Spleen (tissue), 7 donors: Measurements from ENCODE around the gene HSP90AB1.
A peak's percentile ranks its signal among the peaks of the same experiment; 100 is the strongest.

Experiments used
- CTCF ChIP-seq, 11 experiments: fragments of 200-600 bp in 7 of 11; fragments of 450-650 bp in 4 of 11; sonication (generic) in 4 of 11; IDR thresholded peaks in 8 of 11; conservative IDR thresholded peaks in 3 of 11; 1 replicate in 7 of 11; 2 replicates in 4 of 11; pipeline versions ENCODE4 v1.4.0 to v1.8.0; 2016 to 2021; ENCODE audit warnings: antibody characterized with exemption in 11 of 11, inconsistent platforms in 4 of 11, mild to moderate bottlenecking in 1 of 11
- POLR2A ChIP-seq, 3 donors: fragments of 450-650 bp; IDR thresholded peaks; one replicate each; pipeline ENCODE4 v1.5.1; 2017; ENCODE audit warnings: antibody characterized with exemption in 3 of 3, mild to moderate bottlenecking in 1 of 3
- donor health status: DM: no; HTN: no; CAD: no; lungs with moderate emphysema.
- donor health status: DM: no; HTN: no; CAD: no.
- donor health status: DM: no; HTN: no; CAD: no.

- TF ChIP-seq POLR2A (IDR thresholded peaks at IDR 0.05) (peak in 1 of 3 donors; percentile 79), CTCF (IDR thresholded peaks at IDR 0.05 in 8 of 11, conservative IDR thresholded peaks at IDR 0.05 in 3 of 11) (peak in 7 of 11 experiments; percentile 5 to 52 (median 24))
Measured at GRCh38 chr6:44265007-44265721, 18.3 kb downstream of the HSP90AB1 start, which contains the start of gene NFKBIE.
